Measurements from ENCODE around the gene IL1F10. TPM values are rescaled to one million over a fixed set of nuclear protein-coding genes. Genes with fewer than 3 reads are reported as not detected.

Gene IL1F10, protein sequence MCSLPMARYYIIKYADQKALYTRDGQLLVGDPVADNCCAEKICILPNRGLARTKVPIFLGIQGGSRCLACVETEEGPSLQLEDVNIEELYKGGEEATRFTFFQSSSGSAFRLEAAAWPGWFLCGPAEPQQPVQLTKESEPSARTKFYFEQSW
- total RNA-seq (2014; rRNA removed; shearing (Covaris generic)) = not detected in 2 replicates

GRCh38 chr2:113067681-113068080, at the start of gene IL1F10:
IL1F10 (plus strand) TSS chr2:113067970; CDS start chr2:113072739, 4,769 bp downstream.
- no peak for DNase-seq (ENCODE audit: low read depth)

GRCh38 chr2:113018509-113018908, 49.3 kb upstream of the IL1F10 start:
- DNase-seq (ENCODE audit: low read depth) = no peak

- no peak for DNase-seq (ENCODE audit: low read depth)
These were observed 46.5 kb upstream of the IL1F10 start for GRCh38 chr2:113021312-113021711.

DNA sequence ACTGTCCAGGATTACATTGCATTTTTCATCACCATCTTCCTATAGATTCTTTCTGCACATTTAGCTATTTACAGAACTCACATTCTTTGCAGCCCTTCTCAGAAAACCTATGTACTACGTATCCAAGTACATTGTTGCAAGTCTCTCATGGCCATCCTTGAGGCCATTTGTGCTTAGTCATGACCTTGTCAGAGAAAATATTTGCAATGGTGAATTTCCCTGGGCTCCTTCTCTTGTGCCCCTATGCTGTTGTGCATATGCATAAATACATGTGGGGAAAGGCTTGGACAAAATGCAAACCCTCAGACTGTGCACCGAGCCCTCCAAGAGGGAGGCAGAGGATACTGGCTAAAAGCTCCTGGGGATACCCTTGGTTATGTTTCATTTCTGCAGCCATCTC, 43.0 kb upstream of the IL1F10 start:
- no peak for DNase-seq (ENCODE audit: low read depth)

DNA sequence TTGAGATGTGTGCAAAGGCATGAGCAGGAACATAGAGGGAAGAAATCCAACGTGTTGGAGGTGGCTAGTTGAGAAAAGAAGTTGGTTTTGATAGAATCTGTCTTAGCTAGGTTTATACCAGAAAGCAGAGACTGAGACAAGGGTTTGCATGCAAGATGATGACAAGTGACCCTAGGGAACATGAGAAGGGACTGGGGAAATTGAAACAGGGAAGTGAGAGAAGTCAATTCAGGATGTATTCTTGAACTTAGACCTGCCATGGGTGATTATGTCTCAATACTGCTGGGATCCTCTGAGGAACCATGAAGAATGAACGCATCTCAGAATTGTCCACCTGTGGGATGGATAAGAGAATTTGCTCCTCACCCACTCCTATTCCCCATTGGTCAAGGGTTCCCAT, 42.0 kb upstream of the IL1F10 start:
- DNase-seq (ENCODE audit: low read depth) = no peak

DNA sequence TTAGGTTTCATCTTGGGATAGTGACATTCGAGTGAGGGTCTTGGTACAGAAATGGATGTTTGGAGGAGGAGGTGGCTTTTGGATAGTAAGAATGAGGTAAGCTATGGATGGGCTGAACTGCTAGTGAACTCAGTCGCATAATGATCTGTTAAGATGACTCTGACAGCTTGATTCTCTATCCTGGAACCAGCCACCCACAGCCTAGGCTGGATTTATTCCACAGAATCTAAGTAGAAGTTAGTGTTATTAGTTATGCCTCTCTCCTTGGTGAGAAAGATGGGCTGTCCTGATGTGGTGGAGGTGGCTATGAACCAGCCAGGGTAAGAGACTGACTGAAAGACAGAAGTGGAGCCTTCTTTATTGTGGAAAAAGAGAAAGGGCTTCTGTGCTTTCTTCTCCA, 40.1 kb upstream of the IL1F10 start:
- no peak for DNase-seq (ENCODE audit: low read depth)

GRCh38 chr2:113028112-113028511, 39.7 kb upstream of the IL1F10 start:
- no peak for DNase-seq (ENCODE audit: low read depth)

DNA sequence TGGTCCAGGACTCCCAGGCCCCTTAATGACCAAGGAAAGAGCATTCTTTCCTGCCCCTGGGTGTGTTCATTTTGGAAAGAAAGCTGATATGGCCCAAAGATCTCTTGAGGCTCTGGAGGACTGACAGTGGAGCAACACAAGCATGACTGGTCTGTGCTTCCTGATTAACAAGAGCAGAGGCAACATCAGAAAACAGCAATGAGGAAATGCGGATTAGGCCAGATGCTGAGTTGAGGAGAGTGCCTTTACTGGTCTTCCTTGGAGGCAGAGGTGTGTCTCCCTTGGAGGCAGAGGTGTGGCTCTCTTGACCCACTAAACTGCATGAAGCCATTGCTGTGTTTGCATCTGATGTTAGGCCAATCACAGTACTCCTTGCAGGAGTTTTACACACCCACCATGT, 35.0 kb upstream of the IL1F10 start:
- no peak for DNase-seq (ENCODE audit: low read depth)

- DNase-seq (ENCODE audit: low read depth) = no peak
These were observed 33.8 kb upstream of the IL1F10 start for GRCh38 chr2:113034016-113034415.

DNA sequence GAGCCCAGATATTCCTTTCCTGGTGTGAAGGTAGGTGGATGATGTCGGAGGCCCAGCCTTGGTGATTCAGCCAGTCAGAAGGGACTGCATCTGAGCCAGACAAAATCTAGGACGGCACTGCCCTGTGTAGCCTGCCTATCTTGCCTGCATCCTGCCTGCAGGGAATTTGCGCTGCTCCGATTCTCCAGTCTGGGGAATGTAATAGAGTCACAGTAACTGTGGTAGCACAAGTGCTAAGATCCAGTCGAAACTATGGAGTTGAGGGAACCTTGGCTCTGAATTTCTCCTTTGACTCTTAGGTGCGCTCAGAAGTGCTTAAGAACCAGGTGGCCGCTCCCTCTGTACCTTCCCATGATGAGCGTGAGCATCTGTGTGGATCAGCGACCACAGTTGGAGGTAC, 31.0 kb upstream of the IL1F10 start:
- DNase-seq (ENCODE audit: low read depth) = no peak

DNA sequence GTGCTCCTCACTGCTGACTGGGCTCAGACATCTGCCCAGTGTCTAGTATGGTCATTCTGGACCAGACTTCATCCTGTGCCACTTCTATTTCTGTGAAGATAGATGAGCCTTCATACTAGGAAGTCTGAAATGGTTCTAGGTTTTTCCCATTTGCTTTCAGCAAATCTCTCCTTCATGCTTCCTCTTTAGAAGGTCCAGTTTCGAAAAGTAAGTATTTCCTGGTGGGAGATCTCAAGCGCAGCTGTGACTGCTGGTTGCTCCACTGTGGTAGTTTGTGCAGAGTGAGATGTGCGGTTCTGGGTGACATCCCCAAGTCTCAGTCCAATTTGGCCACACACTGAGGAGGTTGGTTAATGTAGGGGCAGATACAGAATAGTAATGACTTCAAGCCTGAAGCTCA, 29.5 kb upstream of the IL1F10 start:
- DNase-seq (ENCODE audit: low read depth) = no peak

GRCh38 chr2:113039158-113039557, 28.6 kb upstream of the IL1F10 start:
- DNase-seq (ENCODE audit: low read depth) = no peak

GRCh38 chr2:113039719-113040118, 28.1 kb upstream of the IL1F10 start:
- no peak for DNase-seq (ENCODE audit: low read depth)

DNA sequence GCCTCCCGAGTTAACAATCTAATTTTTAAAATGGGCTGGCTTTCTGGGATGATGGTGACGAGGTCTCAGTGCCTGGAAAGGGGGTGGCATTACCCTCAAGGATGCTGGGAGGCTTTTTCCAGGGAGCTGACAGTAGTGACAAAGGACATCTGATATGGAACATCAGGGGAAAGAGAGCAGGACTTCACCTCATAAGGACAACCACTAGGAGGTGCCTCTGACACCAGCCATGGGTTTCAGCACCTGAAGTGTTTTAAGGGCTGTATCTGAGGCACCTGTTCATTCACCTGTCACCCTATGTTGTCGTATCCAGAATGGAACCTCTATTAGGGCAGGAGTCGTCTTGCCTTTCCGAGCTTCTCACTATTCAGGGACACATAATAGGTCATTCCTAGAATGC, 25.9 kb upstream of the IL1F10 start:
- no peak for DNase-seq (ENCODE audit: low read depth)

DNA sequence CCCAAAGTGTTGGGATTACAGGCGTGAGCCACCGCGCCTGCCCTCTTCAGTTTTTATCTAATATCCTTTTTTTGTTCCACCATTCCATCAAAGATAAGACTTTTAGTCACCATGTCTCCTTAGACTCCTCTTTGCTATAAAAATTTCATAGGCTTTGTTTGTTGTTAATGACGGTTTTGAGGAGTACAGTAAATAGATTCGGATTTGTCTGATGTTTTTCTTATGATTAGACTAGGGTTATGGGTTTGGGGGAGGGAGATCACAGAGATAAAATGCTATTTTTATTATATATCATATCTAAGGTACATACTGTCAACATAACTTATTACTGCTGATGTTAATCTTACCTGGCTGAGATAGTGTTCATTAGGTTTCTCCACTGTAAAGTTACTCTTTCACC, 21.3 kb upstream of the IL1F10 start:
- no peak for DNase-seq (ENCODE audit: low read depth)

- DNase-seq (ENCODE audit: low read depth) = no peak
These were observed 16.6 kb upstream of the IL1F10 start for GRCh38 chr2:113050921-113051895.

DNA sequence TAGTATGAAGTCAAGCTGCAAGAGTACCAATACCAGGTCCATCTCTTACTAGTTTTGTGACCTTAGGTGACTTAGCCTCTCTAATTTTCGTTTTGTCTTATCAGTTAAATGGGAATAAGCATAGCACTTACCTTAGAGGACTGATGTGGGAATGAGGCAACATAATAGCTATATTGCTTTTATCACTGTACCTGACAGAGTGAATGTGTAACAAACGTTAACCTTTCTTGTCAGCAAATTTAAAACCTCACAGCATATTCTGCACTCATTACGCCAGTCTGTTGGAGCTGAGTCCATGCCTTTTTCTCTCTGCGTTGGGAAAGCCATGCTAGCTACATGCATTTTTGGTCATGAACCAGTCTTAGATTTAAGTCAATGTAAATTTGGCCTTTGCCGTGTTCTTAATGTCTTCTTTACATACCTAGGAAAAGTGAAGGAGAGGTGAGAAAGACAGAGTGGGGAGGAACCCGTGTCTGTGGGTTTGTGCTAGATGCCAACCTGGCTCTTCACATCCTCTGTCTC, 15.3 kb upstream of the IL1F10 start, which contains the start of gene IL36B:
TSS of gene IL36B (minus strand) at position 472 of the 522 bp plus-strand sequence.
- no peak for DNase-seq (ENCODE audit: low read depth)

GRCh38 chr2:113053666-113054065, 14.1 kb upstream of the IL1F10 start:
- no peak for DNase-seq (ENCODE audit: low read depth)

- no peak for DNase-seq (ENCODE audit: low read depth)
These were observed 13.7 kb upstream of the IL1F10 start for GRCh38 chr2:113054066-113054465.

DNA sequence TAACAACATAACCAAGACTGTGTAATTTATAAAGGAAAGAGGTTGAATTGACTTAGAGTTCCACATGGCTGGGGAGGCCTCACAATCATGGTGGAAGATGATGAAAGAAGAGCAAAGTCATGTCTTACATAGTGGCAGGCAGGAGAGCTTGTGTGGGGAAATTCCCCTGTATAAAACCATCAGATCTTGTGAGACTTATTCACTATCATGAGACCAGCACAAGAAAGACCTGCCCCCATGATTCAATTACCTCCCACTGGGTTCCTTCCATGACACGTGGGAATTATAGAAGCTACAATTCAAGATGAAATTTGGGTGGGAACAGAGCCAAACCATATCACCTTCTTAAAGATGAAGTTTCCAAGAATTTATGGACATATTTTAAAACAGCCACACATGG, 11.2 kb upstream of the IL1F10 start:
- DNase-seq (ENCODE audit: low read depth) = no peak

DNA sequence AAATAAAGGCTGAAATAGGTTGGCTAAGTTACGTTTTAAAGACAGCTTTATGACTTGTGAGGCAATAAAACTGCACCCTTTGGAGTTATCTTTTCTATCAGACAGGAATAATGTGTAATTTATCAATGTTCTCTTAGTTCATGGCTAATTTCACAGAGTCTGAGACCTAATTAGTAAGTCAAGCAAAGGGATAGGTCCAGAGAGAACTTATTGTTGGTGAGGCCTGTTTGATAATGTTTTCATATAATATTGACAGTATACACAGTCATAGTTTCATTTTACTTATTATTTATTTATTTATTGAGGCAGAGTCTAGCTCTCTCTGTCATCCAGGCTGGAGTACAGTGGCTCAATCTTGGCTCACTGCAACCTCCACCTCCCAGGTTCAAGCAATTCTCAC, 10.7 kb upstream of the IL1F10 start:
- DNase-seq (ENCODE audit: low read depth) = no peak

DNA sequence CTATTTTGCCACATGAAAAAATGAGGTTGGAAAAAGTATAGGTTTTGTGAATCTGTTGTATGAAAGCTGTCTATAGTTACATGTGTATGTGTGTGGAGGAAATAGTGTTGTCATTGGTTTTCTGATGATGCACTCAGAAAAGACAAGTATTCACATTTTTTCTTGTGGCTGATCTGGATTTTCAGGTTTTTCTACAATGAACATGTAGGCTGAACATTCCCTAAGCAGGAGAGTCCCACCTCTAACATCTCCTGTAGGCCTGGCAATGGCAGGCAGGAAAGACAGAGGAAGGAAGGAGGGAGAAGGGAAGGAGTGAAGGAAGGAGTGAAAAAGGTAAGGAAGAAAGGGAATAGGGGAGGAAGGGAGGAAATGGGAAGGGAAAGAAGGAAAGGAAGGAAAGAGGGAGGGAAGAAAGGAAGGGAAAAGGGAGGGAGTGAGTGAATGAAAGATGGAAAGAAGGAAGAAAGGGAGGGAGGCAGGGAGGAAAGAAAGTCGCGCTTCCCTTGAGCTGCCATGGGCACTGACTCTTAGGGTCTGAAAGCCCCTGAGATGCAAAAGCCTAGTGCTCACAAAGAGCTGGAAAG, 9.3 kb upstream of the IL1F10 start:
- no peak for DNase-seq (ENCODE audit: low read depth)

All from RPMI7951 (cell line).